Epithelial cell of proximal tubule (primary cell): ENCODE measurements around the gene RBM24. TPM values are rescaled to one million over a fixed set of nuclear protein-coding genes. Genes with fewer than 3 reads are reported as not detected.

Experiments used
- DNase-seq: peaks from one replicate; pipeline ENCODE4 v3.0.0-alpha.2; 2011; ENCODE audit warnings: low read depth
- H3K4me3 ChIP-seq: 2 replicates; pipeline ENCODE4 v1.5.1; 2011; ENCODE audit warnings: low read depth, mild to moderate bottlenecking, low read length
- total RNA-seq: library from RNA; depleted of rRNA; stranded (reverse); fragments of >200 nt; gene quantifications from 2 replicates; pipeline ENCODE4 v1.2.3, GENCODE V29; 2015
- TF ChIP-seq, protein P1 (sequence below): conservative IDR thresholded peaks from 2 replicates; pipeline ENCODE4 v1.5.1; 2012; ENCODE audit warnings: low read depth, mild to moderate bottlenecking, low read length

RBM24 gene
- total RNA-seq, 1 donor from 2014 or later: 3.2 TPM

- no peak overlapping the region for H3K4me3 ChIP-seq
- TF ChIP-seq, protein P1, sequence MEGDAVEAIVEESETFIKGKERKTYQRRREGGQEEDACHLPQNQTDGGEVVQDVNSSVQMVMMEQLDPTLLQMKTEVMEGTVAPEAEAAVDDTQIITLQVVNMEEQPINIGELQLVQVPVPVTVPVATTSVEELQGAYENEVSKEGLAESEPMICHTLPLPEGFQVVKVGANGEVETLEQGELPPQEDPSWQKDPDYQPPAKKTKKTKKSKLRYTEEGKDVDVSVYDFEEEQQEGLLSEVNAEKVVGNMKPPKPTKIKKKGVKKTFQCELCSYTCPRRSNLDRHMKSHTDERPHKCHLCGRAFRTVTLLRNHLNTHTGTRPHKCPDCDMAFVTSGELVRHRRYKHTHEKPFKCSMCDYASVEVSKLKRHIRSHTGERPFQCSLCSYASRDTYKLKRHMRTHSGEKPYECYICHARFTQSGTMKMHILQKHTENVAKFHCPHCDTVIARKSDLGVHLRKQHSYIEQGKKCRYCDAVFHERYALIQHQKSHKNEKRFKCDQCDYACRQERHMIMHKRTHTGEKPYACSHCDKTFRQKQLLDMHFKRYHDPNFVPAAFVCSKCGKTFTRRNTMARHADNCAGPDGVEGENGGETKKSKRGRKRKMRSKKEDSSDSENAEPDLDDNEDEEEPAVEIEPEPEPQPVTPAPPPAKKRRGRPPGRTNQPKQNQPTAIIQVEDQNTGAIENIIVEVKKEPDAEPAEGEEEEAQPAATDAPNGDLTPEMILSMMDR: no peak
- no peak for DNase-seq
These were observed 60.1 kb downstream of the RBM24 start for GRCh38 chr6:17341117-17341805.

DNA sequence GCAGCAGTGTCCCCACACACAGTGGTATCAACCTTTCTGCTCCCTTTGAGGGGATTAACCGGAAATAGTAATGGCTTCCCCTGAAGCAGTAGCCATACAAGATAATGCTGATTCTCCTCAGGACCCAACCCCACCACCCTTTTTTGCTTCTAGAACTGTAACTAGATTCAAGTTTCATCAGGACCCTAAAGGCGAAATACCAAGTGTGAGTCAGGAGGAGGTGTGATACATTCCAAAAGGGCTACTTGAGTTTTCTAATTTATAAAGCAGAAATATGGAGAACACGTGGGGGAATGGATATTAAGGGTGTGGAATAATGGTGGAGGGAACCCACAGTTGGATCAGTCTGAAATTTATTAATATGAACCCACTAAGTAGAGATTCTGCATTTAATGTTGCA lies 60.7 kb downstream of the RBM24 start:
- TF ChIP-seq, protein P1: no peak
- DNase-seq: no peak
- H3K4me3 ChIP-seq: no peak overlapping the region

DNA sequence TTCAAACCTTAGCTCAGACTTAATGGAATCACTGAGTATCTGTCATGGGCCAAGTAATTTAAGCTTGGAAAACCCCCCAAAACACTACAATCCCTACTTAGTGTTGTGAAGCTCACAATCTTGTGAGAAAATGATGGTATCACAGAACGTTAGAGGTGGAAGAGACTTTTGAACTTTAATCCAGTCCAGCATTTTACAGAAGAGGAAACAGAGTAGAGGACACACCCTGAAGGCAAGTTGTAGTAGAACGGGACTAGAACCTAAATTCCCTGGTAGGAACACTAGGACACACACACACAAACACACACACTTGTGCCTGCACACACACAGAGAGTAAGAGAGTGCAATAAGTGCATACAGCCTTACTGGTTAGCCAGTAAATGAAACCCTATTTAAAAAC lies 62.1 kb downstream of the RBM24 start:
- DNase-seq: no peak
- TF ChIP-seq, protein P1: no peak
- H3K4me3 ChIP-seq: no peak overlapping the region

Other genes with a start within 250 kb of the RBM24 start
- 0.14 TPM in 1 of 2 replicates, not detected in the other for gene STMND1, start 179.3 kb upstream of the RBM24 start, total RNA-seq
- 5.5 and 12.7 TPM in 2 replicates for gene CAP2, start 112.2 kb downstream of the RBM24 start, total RNA-seq